Calu3 (cell line): Measurements from ENCODE around the gene CRP. TPM values are rescaled to one million over a fixed set of nuclear protein-coding genes. Genes with fewer than 3 reads are reported as not detected.
"Not testable (repeated sequence)": the region's sequence is repeated elsewhere in the genome, so short reads cannot be mapped to it uniquely, and the experiment has no call there.

Source experiments
- BruUV-seq: library from RNA; stranded (reverse); fragments of 400-500 nt; replicated peaks from 2 replicates; lab custom pipeline; 2021; lab: Mats Ljungman, UMichigan
- CTCF ChIA-PET: fragments of 300-600 bp; sonication (Branson Sonifier 250); formaldehyde crosslinking; loops from one replicate; lab custom pipeline; 2022; ENCODE audit warnings: antibody characterized with exemption; lab: Charles Lee
- DNase-seq: peaks from one replicate; pipeline ENCODE4 v3.0.0; 2022
- H3K27ac Mint-ChIP-seq: one replicate; pipeline ENCODE4 v1.8.0; 2022; ENCODE audit warnings: mixed read lengths; ENCODE audit not compliant: unreplicated experiment
- H3K27me3 Mint-ChIP-seq: one replicate; pipeline ENCODE4 v1.8.0; 2022; ENCODE audit warnings: mixed read lengths; ENCODE audit not compliant: unreplicated experiment
- H3K36me3 Mint-ChIP-seq: one replicate; pipeline ENCODE4 v1.8.0; 2022; ENCODE audit warnings: mild to moderate bottlenecking, moderate library complexity, mixed read lengths; ENCODE audit not compliant: insufficient read depth, unreplicated experiment
- H3K4me1 Mint-ChIP-seq: one replicate; pipeline ENCODE4 v1.8.0; 2022; ENCODE audit warnings: mild to moderate bottlenecking, low read depth, mixed read lengths; ENCODE audit not compliant: unreplicated experiment
- H3K4me3 Mint-ChIP-seq: one replicate; pipeline ENCODE4 v1.8.0; 2022; ENCODE audit warnings: mild to moderate bottlenecking, low read depth, moderate library complexity, mixed read lengths; ENCODE audit not compliant: unreplicated experiment
- H3K9me3 Mint-ChIP-seq: one replicate; pipeline ENCODE4 v1.8.0; 2022; ENCODE audit warnings: low read depth, mixed read lengths; ENCODE audit not compliant: unreplicated experiment
- intact Hi-C: fragments of 100-400 bp; cut with micrococcal nuclease; formaldehyde crosslinking; loops from one replicate; pipeline ENCODE4 v1.10.0; 2022; ENCODE audit not compliant: unreplicated experiment
- total RNA-seq: library from RNA; stranded (reverse); gene quantifications from 2 replicates; pipeline ENCODE4 v1.2.3, GENCODE V29; 2022
- TF ChIP-seq, protein P1 (sequence below): fragments of 200-600 bp; IDR thresholded peaks from one replicate; pipeline ENCODE4 v1.8.0; 2022; ENCODE audit warnings: antibody characterized with exemption; ENCODE audit not compliant: unreplicated experiment

Gene CRP
- total RNA-seq, 1 experiment from 2014 or later: 0.80 TPM

GRCh38 chr1:159686599-159687299 lies 27.6 kb downstream of the CRP start:
- DNase-seq: no peak
- no TSS peak for BruUV-seq
- Mint-ChIP-seq H3K36me3 (no peaks in the 10 kb centered on the region), H3K9me3 (no peaks in the 10 kb centered on the region), H3K27ac (no peak overlapping the region), H3K27me3 (no peaks in the 10 kb centered on the region), H3K4me1 (no peaks in the 10 kb centered on the region), H3K4me3 (no peak overlapping the region)
- CTCF ChIA-PET: interaction anchor here (0.8 kb wide), 1 partner anchor 17 kb away, joined by 3 read pairs; no protein-coding TSS in a partner anchor
- intact Hi-C loops: no loop called here
- TF ChIP-seq, protein P1, sequence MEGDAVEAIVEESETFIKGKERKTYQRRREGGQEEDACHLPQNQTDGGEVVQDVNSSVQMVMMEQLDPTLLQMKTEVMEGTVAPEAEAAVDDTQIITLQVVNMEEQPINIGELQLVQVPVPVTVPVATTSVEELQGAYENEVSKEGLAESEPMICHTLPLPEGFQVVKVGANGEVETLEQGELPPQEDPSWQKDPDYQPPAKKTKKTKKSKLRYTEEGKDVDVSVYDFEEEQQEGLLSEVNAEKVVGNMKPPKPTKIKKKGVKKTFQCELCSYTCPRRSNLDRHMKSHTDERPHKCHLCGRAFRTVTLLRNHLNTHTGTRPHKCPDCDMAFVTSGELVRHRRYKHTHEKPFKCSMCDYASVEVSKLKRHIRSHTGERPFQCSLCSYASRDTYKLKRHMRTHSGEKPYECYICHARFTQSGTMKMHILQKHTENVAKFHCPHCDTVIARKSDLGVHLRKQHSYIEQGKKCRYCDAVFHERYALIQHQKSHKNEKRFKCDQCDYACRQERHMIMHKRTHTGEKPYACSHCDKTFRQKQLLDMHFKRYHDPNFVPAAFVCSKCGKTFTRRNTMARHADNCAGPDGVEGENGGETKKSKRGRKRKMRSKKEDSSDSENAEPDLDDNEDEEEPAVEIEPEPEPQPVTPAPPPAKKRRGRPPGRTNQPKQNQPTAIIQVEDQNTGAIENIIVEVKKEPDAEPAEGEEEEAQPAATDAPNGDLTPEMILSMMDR: no peak

- H3K36me3 Mint-ChIP-seq: no peaks in the 10 kb centered on the region
- H3K9me3 Mint-ChIP-seq: no peaks in the 10 kb centered on the region
- TF ChIP-seq, protein P1: no peak
- BruUV-seq: no TSS peak
- no peaks in the 10 kb centered on the region for H3K4me1 Mint-ChIP-seq
- H3K27ac Mint-ChIP-seq: no peak overlapping the region
- H3K4me3 Mint-ChIP-seq: no peak overlapping the region
- intact Hi-C loops: no loop called here
- CTCF ChIA-PET: no interaction called here
- H3K27me3 Mint-ChIP-seq: no peaks in the 10 kb centered on the region
- no peak for DNase-seq
These were observed 35.5 kb downstream of the CRP start for GRCh38 chr1:159678939-159679338.

DNA sequence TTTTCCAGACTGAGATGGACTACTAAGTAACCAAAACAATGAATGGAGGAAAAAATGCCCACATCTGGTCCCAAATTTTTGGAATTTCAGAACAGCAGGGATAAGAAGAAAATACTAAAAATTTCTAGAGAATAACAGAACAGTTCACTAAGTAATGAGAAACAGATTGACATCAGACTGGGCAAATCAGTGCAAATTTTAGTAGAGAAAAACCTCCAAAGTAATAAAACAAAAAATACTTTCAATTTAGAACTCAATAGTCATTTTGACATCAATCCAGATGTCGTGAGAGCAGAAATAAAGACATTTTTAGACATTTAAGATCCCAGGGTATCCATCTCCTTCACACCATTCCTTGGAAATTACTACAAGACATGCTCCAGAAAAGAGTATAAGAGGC lies 39.3 kb downstream of the CRP start:
- H3K27ac Mint-ChIP-seq: no peak overlapping the region
- intact Hi-C loops: no loop called here
- H3K4me1 Mint-ChIP-seq: no peaks in the 10 kb centered on the region
- CTCF ChIA-PET: no interaction called here
- H3K27me3 Mint-ChIP-seq: no peaks in the 10 kb centered on the region
- TF ChIP-seq, protein P1: no peak
- BruUV-seq: no TSS peak
- no peaks in the 10 kb centered on the region for H3K9me3 Mint-ChIP-seq
- H3K4me3 Mint-ChIP-seq: no peak overlapping the region
- no peak for DNase-seq
- no peaks in the 10 kb centered on the region for H3K36me3 Mint-ChIP-seq

- intact Hi-C loops, H3K9me3 Mint-ChIP-seq, H3K4me3 Mint-ChIP-seq, DNase-seq, BruUV-seq, H3K27ac Mint-ChIP-seq, H3K36me3 Mint-ChIP-seq, H3K27me3 Mint-ChIP-seq, CTCF ChIA-PET, H3K4me1 Mint-ChIP-seq: not testable (repeated sequence)
These were observed 42.0 kb downstream of the CRP start for GRCh38 chr1:159672390-159672789.

GRCh38 chr1:159669338-159669737 lies 45.1 kb downstream of the CRP start:
- Mint-ChIP-seq H3K27me3 (no peaks in the 10 kb centered on the region), H3K4me3 (no peak overlapping the region), H3K36me3 (no peaks in the 10 kb centered on the region), H3K9me3 (no peaks in the 10 kb centered on the region), H3K27ac (no peak overlapping the region), H3K4me1 (no peaks in the 10 kb centered on the region)
- intact Hi-C loops: no loop called here
- no peak for DNase-seq
- CTCF ChIA-PET: interaction anchor here (0.6 kb wide), 1 partner anchor 18 kb away, joined by 3 read pairs; no protein-coding TSS in a partner anchor
- TF ChIP-seq, protein P1: no peak
- BruUV-seq: no TSS peak
